HTERT RPE-1 (cell line): ENCODE data around the gene ARHGEF40.

ENCODE experiments used
- in situ Hi-C: fragments of 300-500 bp; cut with MboI; formaldehyde crosslinking; loops from 4 replicates; pipeline ENCODE4 v1.14.3; 2020; ENCODE audit warnings: low sequenced_read_pairs

Gene ARHGEF40

GRCh38 chr14:21096438-21096837, 26.3 kb downstream of the ARHGEF40 start:
- in situ Hi-C loops = no loop called here

- in situ Hi-C loops = no loop called here
Measured at GRCh38 chr14:21096978-21097635, 27.0 kb downstream of the ARHGEF40 start.

GRCh38 chr14:21097636-21098075, 27.6 kb downstream of the ARHGEF40 start:
- in situ Hi-C loops = no loop called here

- in situ Hi-C loops = no loop called here
Measured at GRCh38 chr14:21098076-21098891, 28.2 kb downstream of the ARHGEF40 start, which contains the start of gene ZNF219. TSS of gene ZNF219 (minus strand) at chr14:21098655. CDS start at chr14:21093591, 5,064 bp downstream.

- in situ Hi-C loops = no loop called here
Measured at GRCh38 chr14:21098892-21099595, 28.9 kb downstream of the ARHGEF40 start.

GRCh38 chr14:21099596-21099985, 29.5 kb downstream of the ARHGEF40 start:
- in situ Hi-C loops = no loop called here

GRCh38 chr14:21100931-21101330, 30.8 kb downstream of the ARHGEF40 start, which contains the start of gene TMEM253:
TSS of gene TMEM253 (plus strand) at chr14:21101066. CDS start at chr14:21101344, 278 bp downstream.
- in situ Hi-C loops = no loop called here

GRCh38 chr14:21101802-21102413, 31.8 kb downstream of the ARHGEF40 start:
- in situ Hi-C loops = no loop called here

GRCh38 chr14:21102521-21103410, 32.7 kb downstream of the ARHGEF40 start:
- in situ Hi-C loops = no loop called here

- in situ Hi-C loops = no loop called here
Measured at GRCh38 chr14:21103411-21103709, 33.3 kb downstream of the ARHGEF40 start.

- in situ Hi-C loops = no loop called here
Measured at GRCh38 chr14:21103710-21104447, 33.8 kb downstream of the ARHGEF40 start.

- in situ Hi-C loops = no loop called here
Measured at GRCh38 chr14:21104448-21105060, 34.5 kb downstream of the ARHGEF40 start.

GRCh38 chr14:21105095-21105494, 35.0 kb downstream of the ARHGEF40 start:
- in situ Hi-C loops = no loop called here

- in situ Hi-C loops = no loop called here
Measured at GRCh38 chr14:21106176-21106497, 36.0 kb downstream of the ARHGEF40 start.

GRCh38 chr14:21106498-21107282, 36.6 kb downstream of the ARHGEF40 start:
- in situ Hi-C loops = no loop called here

- in situ Hi-C loops = no loop called here
Measured at GRCh38 chr14:21107283-21107800, 37.2 kb downstream of the ARHGEF40 start.

GRCh38 chr14:21108791-21109190, 38.7 kb downstream of the ARHGEF40 start:
- in situ Hi-C loops = no loop called here
